HG02588 (cell line): Measurements from ENCODE around the gene WDHD1.
"Not testable (repeated sequence)": the region's sequence is repeated elsewhere in the genome, so short reads cannot be mapped to it uniquely, and the experiment has no call there.

Experiments
- ATAC-seq: cut with Tn5 transposase; IDR thresholded peaks from one replicate; pipeline ENCODE4 v1.9.1; 2021; ENCODE audit warnings: mild to moderate bottlenecking, moderate library complexity; ENCODE audit not compliant: unreplicated experiment

WDHD1 gene, protein sequence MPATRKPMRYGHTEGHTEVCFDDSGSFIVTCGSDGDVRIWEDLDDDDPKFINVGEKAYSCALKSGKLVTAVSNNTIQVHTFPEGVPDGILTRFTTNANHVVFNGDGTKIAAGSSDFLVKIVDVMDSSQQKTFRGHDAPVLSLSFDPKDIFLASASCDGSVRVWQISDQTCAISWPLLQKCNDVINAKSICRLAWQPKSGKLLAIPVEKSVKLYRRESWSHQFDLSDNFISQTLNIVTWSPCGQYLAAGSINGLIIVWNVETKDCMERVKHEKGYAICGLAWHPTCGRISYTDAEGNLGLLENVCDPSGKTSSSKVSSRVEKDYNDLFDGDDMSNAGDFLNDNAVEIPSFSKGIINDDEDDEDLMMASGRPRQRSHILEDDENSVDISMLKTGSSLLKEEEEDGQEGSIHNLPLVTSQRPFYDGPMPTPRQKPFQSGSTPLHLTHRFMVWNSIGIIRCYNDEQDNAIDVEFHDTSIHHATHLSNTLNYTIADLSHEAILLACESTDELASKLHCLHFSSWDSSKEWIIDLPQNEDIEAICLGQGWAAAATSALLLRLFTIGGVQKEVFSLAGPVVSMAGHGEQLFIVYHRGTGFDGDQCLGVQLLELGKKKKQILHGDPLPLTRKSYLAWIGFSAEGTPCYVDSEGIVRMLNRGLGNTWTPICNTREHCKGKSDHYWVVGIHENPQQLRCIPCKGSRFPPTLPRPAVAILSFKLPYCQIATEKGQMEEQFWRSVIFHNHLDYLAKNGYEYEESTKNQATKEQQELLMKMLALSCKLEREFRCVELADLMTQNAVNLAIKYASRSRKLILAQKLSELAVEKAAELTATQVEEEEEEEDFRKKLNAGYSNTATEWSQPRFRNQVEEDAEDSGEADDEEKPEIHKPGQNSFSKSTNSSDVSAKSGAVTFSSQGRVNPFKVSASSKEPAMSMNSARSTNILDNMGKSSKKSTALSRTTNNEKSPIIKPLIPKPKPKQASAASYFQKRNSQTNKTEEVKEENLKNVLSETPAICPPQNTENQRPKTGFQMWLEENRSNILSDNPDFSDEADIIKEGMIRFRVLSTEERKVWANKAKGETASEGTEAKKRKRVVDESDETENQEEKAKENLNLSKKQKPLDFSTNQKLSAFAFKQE

DNA sequence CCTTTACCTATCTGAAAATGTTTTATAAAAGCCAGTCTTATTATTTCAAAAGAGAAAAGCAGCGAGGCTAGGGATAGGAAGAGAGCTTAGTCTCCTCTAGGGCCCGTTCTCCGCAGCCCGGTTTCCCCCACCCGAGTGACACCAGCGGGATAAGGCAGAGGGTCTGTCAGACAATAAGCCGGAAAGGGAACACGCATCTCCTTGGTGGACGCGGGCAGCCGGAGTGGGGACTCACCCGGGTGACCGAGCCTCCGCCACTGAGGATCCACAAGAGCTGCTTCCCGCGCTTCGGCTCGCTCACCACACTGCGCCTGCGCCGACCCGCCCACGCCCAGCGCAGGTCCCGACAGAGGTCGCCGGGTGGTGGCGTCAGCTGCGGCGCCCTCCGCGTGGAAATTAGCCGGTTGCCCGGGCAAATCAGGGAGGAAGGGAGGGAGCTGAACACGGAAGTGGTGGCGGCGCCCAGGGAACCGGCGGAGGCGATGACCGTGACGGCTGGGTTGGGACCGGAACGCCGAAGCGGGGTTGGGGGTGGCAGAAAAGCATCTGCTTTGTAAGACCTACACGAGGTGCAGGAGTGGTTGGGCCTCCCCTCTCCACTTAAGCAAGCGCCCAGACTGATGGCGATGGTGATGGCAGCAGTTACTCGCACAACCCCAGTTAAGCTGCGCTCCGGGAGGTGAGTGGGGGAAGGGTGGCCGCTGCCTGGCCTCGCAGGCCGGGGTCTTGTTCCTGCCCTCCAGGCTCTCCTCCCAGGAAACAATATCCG lies at the start of gene WDHD1, which contains the start of gene SOCS4:
Gene WDHD1 (minus strand): TSS at position 307 of the 769 bp plus-strand sequence. CDS start 312 bp downstream, outside the sequence.
Gene SOCS4 (plus strand): TSS at position 444 of the 769 bp plus-strand sequence. CDS start 15,806 bp downstream, outside the sequence.
- ATAC-seq = peak; percentile 96

DNA sequence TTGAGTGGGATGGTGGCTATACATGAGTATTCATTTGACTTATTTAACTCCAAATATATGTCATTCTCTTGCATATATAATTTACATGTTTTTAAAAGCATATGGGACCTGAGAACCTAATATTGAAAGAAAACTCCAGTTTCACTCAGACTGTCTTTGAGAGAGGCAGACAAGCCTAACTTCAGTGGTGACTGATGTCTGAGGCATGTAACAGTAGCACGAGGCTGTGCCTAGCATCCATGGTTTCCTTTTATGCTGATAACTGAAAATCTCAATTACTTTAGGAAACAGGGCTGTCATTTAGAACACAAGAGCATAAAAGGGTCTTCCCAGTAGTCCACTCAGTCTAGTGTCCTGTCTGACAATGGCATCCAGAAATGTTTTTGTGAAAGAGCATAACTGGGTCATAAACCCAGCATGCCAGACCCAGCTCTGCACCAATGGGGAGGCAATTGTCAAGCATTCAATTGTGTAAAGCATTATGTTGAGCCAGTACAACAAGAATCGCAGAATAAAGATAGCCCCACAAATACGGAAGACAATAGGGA lies 48.8 kb upstream of the WDHD1 start:
- no peak for ATAC-seq

DNA sequence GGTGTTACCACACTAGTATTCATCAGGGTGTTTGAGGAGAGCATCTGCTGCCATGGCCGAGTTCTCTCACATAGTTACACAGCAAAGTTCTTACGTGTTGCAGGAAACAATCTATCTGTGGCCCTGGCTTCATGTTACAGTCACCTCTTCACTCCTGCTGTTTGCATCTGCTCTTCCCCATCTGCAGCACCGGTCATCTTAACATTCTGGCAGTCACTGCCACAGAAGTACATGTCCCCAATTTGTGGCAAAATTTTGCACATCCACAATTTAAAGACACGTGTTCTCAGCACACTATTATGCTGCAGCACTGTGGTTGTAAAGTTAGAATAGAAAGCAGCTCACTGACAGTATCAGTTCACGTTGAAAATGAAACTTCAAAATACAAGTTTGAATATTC lies 47.8 kb upstream of the WDHD1 start:
- peak; percentile 48 for ATAC-seq

DNA sequence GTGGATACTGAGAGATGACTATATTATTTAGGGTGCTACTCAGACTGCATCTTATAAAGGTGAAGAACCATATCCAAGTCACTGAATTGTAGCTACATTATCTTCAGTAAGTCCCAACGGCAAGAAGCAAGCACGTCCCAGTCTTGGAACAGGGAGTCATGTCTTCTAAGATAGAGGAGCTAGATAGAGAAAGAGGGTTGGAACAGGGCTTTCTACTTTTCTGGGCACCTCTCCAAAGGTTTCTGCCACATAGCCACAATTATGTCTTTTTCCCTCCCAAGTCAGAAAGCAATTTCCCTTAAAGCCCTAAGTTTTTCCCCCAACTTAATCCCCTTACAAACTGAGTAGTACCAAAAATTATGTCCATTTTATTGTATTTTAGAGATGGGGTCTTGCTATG lies 47.0 kb upstream of the WDHD1 start:
- ATAC-seq = no peak

DNA sequence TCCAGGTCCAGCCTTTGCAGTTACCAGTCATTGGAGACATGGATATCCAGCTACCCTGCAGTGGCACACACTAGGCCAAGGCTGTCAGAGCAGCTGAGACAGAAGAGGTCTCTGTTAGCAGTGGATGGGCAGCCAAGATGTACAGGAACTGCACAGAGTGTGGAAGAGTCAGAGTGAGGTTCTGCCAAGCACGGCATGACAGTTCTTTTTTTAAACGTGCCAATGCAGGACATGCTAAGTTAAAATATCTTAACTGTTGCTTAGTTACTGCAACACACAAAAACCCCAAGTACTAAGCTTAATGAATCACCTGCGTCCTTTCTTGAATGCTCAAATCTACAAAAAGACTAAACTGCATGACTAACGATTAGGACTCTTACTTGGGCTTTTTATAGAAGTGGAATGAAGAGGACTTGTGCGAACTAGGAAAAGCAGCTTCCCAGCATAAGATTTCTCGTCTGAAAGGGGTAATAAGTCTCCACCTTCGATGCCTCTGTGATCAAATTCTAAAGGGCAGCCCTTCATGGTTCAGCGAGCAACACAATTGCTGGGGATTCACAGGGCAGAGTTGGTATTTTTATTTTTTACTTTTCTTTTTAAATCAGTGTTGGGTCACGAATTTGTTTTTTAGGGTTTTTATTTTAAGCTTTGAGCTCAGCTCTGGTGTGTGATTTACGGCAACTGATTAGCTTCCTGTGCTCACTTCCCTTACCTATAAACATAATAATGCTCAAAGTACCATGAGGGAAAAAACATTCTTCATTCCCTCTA lies 45.2 kb upstream of the WDHD1 start:
- ATAC-seq = peak; percentile 34

DNA sequence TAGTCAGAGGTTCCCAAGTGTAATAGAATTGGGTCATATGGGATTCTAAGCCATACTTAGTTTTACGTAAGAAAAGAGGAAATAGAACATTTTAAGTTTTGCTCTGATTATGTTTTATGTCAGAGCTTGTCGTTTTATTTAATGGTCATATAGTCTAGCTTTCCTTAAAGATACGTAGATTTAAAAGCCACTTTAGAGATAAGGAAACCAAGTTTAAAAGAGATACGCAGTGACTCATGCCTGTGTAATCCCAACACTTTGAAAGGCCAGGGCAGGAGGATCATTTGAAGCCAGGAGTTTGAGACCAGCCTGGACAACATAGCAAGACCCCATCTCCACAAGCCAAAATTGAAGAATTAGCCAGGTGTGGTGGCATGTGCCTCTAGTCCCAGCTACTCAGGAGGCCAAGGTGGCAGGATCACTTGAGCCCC lies 44.1 kb upstream of the WDHD1 start:
- no peak for ATAC-seq

DNA sequence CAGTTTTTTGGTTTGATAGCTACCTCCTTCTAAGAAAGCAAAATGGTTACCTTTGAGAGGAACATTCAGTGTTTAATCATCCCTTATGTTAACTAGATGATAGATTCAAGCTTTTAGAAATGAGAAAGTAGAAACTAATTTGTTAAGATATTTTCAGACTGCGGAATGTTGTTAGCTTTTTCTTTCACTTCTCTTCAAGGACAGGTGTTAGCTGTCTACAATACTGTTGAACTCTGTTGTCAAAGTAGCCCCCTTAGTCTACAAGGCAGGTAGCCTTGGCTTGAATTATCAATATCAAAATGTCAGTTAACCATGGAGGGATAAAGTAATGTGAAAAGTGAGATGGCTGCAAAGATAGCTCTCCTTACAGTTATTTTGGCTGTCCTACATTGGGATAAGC lies 39.3 kb upstream of the WDHD1 start:
- no peak for ATAC-seq

DNA sequence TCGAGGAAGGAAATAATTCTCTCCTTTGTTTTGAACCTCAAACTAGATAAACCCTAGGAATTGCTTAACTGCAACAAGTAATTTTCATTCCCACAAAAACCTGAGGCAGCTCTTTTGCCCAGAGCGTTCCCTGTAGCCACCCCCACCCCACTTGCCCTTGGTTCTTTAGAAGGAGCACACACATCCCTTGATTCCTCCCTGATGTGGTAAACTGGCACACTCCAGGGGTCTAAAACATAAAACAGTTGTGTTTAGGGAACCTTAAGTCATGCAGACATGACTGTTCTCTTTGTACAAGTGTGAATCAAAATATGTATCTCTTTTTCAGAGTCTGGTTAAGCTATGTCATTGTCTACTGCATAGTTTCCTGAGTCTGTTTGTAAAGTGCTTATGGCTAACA lies 38.5 kb upstream of the WDHD1 start:
- ATAC-seq = no peak

DNA sequence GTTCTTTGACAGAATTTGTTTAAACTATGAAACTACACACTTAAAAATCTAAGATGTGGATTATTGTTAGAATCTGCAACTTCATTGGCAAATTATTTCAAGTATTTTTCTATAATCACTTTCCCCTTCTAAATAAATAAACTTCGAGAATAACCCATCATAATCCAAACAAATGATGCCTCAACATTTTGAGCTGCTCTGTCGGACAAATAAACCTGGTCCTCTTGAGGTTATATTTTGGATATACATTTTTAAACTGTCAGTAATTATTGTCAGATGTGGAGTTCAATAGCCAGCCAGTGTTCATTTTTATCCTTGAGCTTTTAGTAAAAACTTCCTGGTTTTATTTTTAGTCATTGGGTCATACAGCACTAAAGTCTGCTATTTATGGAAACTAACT lies 38.0 kb upstream of the WDHD1 start:
- not testable (repeated sequence) for ATAC-seq

DNA sequence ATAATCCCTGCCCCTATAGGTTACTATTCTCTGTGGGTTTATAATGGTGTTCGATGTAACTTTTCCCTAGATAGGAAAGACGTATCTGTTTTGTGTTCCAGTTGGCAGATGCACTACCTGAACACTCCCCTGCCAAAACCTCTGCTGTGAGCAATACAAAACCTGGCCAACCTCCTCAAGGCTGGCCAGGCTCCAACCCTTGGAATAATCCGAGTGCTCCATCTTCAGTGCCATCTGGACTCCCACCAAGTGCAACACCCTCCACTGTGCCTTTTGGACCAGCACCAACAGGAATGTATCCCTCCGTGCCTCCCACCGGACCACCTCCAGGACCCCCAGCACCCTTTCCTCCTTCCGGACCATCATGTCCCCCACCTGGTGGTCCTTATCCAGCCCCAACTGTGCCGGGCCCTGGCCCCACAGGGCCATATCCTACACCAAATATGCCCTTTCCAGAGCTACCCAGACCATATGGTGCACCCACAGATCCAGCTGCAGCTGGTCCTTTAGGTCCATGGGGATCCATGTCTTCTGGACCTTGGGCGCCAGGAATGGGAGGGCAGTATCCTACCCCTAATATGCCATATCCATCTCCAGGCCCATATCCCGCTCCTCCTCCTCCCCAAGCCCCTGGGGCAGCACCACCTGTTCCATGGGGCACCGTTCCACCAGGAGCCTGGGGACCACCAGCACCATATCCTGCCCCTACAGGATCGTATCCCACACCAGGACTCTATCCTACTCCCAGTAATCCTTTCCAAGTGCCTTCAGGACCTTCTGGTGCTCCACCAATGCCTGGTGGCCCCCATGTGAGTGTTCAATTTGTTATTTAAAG lies 35.8 kb upstream of the WDHD1 start:
- ATAC-seq = no peak

DNA sequence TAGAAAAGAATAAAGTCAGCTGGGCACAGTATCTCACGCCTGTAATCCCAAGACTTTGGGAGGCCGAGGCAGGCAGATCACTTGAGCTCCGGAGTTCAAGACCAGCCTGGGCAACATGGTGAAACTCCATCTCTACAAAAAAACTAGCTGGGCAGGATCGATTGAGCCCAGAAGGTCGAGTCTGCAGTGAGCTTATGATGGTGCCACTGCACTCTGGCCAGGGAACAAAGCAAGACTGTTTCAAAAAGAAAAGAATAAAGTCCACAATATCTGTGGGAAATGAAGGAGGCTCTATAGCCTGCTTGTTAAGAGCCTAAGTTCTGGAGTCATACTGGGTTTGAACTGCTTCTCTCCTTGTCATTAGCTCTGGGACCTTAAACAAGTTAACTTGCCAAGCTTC lies 32.4 kb upstream of the WDHD1 start:
- ATAC-seq = no peak

DNA sequence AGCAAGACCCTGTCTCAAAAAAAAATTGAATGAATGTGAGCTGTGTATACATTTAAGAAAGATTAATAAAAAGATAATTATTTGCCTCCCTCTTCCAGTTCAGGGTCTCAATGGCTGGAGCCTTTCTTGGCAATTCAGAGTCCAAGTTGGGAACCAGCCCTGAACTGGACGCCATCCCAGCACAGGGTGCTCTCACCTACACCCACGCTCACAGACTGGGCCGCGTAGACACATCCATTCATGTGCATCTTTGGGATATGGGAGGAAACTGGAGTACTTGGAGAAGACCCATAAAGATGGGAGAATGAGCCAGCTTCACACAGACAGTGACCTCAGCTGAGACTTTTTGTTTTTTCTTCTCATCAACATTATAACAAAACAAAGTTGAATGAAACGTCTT lies 31.0 kb upstream of the WDHD1 start:
- ATAC-seq = no peak

DNA sequence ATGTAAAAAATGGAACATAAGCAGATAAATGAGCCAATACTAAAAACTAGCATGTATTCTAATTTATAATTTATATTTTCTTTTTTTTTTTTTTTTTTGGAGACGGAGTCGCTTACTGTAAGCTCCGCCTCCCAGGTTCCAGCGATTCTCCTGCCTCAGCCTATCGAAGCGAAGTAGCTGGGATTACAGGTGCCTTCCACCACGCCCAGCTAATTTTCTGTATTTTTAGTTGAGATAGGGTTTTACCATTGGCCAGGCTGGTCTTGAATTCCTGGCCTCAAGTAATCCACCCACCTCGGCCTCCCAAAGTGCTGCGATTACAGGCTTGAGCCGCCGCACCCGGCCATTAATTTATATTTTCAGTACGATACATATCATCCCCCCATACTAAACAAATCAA lies 27.2 kb upstream of the WDHD1 start:
- no peak for ATAC-seq

DNA sequence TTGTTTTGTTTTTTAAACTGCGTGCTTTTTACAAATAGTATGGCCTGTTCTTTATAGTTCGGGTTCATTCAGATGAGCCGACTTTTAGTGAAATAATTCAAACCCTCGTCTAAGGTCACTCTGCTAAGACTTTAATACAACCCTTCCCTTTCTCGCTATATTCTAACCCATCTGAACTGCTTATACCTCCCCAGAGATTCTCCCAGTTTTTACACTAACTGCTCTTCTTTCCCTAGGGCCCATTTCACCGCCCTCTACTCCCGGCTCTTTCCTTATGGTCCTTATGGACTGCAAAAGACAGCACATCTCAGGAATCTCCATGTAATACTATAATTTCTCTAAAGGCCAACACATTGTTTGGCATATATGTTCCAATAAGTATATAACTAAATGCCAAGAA lies 26.6 kb upstream of the WDHD1 start:
- no peak for ATAC-seq

DNA sequence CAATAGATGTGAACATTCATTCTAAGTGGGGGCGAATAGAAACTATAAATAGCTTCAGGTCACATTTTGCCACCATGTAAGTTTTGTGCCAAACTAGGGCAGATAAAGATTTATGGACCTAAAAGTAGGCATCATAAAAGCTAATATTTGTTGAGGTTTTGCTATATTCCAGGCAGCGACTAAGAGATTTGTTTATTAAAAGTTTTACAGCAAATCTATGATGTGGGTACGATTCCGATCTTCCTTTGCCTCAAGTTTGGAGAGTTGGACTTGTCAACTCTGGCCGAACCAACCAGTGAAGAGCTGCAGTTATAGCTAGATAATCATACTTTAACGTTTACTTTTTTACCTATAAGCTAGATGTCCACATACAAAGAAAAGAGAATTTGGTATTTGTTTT lies 26.1 kb upstream of the WDHD1 start:
- ATAC-seq = no peak

DNA sequence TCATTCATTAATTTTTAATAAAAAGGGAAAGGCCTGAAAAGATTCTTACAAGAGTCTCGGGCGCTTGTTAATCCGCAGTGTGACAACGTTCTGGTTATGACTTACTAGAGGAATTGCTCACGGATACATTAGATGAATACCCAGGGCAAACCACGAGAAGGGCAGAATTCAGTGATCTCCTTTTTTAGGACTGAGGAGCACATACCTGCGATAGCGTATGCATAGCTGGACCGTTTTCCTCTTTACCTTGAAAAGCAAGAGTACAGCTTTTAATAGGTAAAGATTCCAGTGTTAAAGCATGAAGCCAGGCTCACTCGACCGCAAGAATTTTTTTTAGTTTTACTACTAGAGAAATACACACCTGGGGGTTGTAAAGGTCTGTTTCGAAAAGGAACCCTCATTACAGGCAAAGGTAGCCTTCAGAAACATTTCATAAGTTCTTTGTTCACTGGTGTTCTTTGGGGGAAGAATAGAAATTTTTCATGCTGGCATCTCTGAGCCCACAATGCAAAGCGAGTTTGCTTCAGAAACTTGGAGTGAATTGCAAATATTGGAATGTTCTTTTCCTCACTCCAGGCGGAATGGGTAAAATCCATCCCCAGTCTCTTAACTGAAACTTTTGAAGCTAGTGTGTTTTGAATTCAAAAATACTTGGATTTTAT lies 25.5 kb upstream of the WDHD1 start:
- peak; percentile 16 for ATAC-seq

DNA sequence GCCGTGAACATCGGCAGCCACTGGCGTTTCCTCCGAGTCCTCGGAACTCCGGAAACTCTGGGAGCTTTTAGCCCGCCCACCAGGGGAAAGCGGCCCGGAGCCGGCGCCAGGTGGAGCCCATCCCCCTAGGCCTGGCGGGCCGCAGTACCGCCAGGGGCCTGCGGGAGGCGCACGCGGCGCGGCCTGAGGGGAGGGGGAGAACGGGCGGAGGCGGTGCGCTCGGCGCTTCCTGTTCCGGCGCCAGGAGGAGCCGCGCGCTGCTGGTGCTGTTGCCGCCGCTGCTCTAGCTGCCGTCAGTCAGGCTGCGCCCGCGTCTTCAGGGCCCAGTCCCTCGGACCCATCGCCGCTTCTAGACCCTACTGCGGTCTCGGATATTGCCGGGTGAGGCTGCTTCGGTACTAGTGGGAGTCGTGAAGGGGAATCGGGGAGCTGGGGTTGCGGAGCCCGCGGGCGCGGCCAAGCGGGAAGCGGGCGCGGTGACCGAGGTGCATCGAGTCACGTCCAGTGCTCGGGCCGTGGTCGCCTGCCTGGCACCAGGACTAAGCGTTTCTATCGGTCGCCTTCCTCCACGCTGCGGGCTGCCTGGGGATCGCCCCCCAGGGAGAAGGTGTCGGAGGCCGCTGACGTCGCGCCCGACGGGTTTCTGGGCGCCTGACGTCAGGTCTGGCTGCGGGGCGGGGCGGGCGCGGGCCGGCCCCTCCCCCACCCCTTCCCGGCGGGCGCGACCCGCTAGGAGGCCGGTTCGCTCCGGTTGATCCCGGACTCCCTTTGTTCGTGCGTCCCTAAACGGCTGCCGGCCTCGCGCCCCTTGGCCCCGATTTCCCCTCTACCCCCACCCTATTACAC lies 24.7 kb upstream of the WDHD1 start, which contains the start of gene MAPK1IP1L:
Gene MAPK1IP1L (plus strand): TSS at position 225 of the 846 bp plus-strand sequence. CDS start 10,037 bp downstream, outside the sequence.
- ATAC-seq = peak; percentile 84
